ENCODE results near the gene ANKRD7. TPM values are rescaled to one million over a fixed set of nuclear protein-coding genes. Genes with fewer than 3 reads are reported as not detected.

Gene ANKRD7, protein sequence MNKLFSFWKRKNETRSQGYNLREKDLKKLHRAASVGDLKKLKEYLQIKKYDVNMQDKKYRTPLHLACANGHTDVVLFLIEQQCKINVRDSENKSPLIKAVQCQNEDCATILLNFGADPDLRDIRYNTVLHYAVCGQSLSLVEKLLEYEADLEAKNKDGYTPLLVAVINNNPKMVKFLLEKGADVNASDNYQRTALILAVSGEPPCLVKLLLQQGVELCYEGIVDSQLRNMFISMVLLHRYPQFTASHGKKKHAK
- total RNA-seq: 1 to 10 TPM in 1 of 4 donors, under 1 TPM in 1, not detected in 2; 0.27 to 1.4 TPM

DNA sequence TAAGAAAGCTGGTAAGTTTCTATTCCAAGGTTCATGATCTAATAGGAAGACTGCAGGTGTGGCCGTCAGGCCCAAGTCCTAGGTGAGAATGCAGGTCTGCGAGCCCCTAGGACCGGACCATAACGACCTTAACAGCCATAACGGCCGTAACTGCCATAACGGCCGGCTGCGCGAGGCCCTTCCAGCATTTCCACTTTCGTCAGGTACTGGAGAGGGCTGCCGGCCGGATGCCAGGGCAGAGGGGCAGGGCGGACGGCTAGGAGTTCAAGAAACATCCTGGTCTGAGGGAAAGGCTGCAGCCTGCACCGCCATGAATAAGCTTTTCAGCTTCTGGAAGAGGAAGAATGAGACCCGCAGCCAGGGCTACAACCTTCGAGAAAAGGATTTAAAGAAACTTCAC is at the start of gene ANKRD7:
TSS of gene ANKRD7 (plus strand) at position 184 of the 400 bp plus-strand sequence. CDS start at position 311, 127 bp downstream.
- intact Hi-C loops (cut with DNase I; ENCODE audit: low total_unique reads): no loop called here
- Histone ChIP-seq H3K36me3 (no peaks in the 10 kb centered on the region), H3K27me3 (no peaks in the 10 kb centered on the region), H3K4me1 (no peaks in the 10 kb centered on the region), H3K9me3 (no peaks in the 10 kb centered on the region), H3K4me3 (no peak within 1 kb of the TSS), H3K27ac (no peak within 1 kb of the TSS)
- DNase-seq: no peak
- TF ChIP-seq POLR2A (IDR thresholded peaks at IDR 0.05) (no peak), POLR2AphosphoS5 (IDR thresholded peaks at IDR 0.05) (no peak), EP300 (IDR thresholded peaks at IDR 0.05; ENCODE audit: low read depth) (no peak)
- TF ChIP-seq, protein P1, sequence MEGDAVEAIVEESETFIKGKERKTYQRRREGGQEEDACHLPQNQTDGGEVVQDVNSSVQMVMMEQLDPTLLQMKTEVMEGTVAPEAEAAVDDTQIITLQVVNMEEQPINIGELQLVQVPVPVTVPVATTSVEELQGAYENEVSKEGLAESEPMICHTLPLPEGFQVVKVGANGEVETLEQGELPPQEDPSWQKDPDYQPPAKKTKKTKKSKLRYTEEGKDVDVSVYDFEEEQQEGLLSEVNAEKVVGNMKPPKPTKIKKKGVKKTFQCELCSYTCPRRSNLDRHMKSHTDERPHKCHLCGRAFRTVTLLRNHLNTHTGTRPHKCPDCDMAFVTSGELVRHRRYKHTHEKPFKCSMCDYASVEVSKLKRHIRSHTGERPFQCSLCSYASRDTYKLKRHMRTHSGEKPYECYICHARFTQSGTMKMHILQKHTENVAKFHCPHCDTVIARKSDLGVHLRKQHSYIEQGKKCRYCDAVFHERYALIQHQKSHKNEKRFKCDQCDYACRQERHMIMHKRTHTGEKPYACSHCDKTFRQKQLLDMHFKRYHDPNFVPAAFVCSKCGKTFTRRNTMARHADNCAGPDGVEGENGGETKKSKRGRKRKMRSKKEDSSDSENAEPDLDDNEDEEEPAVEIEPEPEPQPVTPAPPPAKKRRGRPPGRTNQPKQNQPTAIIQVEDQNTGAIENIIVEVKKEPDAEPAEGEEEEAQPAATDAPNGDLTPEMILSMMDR (IDR thresholded peaks at IDR 0.05): no peak
- in situ Hi-C loops (cut with MboI; ENCODE audit: low pct_ligation_motif_present in 1 of 4, low pct_unique_long_range_greater_than_20kb in 1 of 4, low sequenced_read_pairs in 3 of 4): loop anchor here in 1 of 4 donors (25.0 kb wide), 1 partner anchor 1012 kb away; no protein-coding TSS in a partner anchor
- 91 to 94% methylated on average over 10 to 18 of the region's 18 CpGs for WGBS, 2 donors (ENCODE audit: low coverage in 1 of 2)

DNA sequence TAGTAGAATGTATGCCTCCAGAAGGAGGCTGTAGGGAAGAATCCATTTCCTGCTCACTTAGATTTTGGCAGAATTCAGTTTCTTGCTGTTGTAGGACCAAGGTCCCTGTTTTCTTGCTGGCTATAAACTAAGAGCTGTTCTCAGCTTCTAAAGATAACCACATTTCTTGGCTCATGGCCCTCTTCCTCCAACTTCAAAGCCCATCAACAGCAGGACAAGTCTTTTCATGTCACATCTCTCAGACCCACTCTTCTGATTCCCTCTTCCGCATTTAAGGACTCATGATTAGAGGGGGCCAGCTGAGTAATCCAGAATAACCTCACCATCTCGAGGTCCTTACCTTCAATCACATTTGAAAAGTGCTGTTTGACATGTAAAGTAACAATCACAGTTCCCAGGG is 48.8 kb upstream of the ANKRD7 start:
- TF ChIP-seq POLR2AphosphoS5 (IDR thresholded peaks at IDR 0.05): no peak
- TF ChIP-seq EP300 (IDR thresholded peaks at IDR 0.05; ENCODE audit: low read depth): no peak
- TF ChIP-seq POLR2A (IDR thresholded peaks at IDR 0.05): no peak
- TF ChIP-seq, protein P1 (IDR thresholded peaks at IDR 0.05): no peak
- Histone ChIP-seq H3K27ac (no peak overlapping the region), H3K4me3 (no peak overlapping the region), H3K27me3 (no peaks in the 10 kb centered on the region), H3K4me1 (no peaks in the 10 kb centered on the region), H3K36me3 (no peaks in the 10 kb centered on the region), H3K9me3 (no peaks in the 10 kb centered on the region)
- in situ Hi-C loops (cut with MboI; ENCODE audit: low pct_ligation_motif_present in 1 of 4, low pct_unique_long_range_greater_than_20kb in 1 of 4, low sequenced_read_pairs in 3 of 4) (loop anchor here in 1 of 4 donors (25.0 kb wide), 1 partner anchor 1213 kb away; the partner anchor contains the start of gene ST7), intact Hi-C loops (cut with DNase I; ENCODE audit: low total_unique reads) (no loop called here)
- no peak for DNase-seq
- WGBS, 2 donors (ENCODE audit: low coverage in 1 of 2): 50 to 75% methylated on average over 2 of the region's 2 CpGs

DNA sequence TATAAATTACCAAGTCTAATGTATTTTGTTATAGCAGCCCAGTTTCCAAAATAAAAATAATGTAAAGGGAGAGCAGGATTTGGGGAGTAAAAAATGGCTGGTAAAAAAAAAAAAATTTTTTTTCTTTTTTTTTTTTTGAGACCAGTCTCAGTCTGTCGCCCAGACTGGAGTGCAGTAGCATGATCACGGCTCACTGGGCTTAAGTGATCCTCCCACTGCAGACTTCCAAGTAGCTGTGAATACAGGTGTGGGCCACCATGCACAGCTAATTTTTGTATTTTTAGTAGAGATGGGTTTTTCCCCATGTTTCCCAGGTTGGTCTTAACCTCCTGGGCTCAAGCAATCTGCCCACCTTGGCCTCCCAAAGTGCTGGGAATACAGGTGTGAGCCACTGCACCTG is 45.3 kb upstream of the ANKRD7 start:
- intact Hi-C loops (cut with DNase I; ENCODE audit: low total_unique reads) (no loop called here), in situ Hi-C loops (cut with MboI; ENCODE audit: low pct_ligation_motif_present in 1 of 4, low pct_unique_long_range_greater_than_20kb in 1 of 4, low sequenced_read_pairs in 3 of 4) (loop anchor here in 1 of 4 donors (25.0 kb wide), 1 partner anchor 1217 kb away; the partner anchor contains the start of gene ST7)
- DNase-seq: no peak
- no peaks in the 10 kb centered on the region for H3K36me3 ChIP-seq
- H3K9me3 ChIP-seq: no peaks in the 10 kb centered on the region
- peaks cover 0 to 7% (median 3%) of the 10 kb centered on the region in 4 donors for H3K4me1 ChIP-seq
- H3K27me3 ChIP-seq: no peaks in the 10 kb centered on the region
- no peak overlapping the region for H3K4me3 ChIP-seq
- no peak for TF ChIP-seq EP300 (IDR thresholded peaks at IDR 0.05; ENCODE audit: low read depth)
- TF ChIP-seq POLR2A (IDR thresholded peaks at IDR 0.05): no peak
- TF ChIP-seq POLR2AphosphoS5 (IDR thresholded peaks at IDR 0.05): no peak
- TF ChIP-seq, protein P1 (IDR thresholded peaks at IDR 0.05): no peak
- H3K27ac ChIP-seq: no peak overlapping the region
- 44 to 89% methylated on average over 2 of the region's 2 CpGs for WGBS, 2 donors (ENCODE audit: low coverage in 1 of 2)

DNA sequence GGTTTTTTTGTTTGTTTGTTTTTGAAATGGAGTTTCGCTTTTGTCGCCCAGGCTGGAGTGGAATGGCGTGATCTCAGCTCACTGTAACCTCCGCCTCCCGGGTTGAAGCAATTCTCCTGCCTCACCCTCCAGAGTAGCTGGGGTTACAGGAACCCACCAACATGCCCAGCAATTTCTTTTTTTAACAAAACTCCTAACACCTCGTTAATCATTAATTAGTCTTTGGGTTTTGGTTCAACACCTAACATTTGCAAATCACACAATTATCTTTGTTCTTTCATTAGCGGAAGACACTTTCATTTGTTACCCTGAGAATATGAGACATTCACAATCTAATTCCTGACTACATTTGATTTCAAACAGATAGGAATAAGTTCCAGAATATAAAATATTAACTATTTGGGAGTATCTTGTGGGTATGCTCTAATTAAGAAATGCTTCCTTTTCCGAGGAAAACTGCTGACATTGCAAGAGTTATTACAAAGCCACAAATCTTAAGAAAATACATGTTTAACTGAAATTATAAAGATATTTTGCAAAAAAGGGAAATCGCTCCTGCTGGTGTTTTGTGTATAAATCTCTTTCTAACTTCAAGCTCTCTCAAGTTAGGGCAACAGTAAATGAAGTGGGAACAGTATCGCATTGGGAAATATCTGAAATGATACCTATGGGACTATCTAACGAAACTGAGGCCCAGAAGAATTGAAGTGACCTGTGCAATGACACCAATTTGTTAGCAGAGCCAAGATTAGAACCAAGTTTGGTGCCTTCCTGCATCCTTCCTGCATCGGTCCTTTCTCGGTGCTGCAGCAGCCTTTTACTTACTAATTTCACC is 41.7 kb upstream of the ANKRD7 start:
- intact Hi-C loops (cut with DNase I; ENCODE audit: low total_unique reads) (no loop called here), in situ Hi-C loops (cut with MboI; ENCODE audit: low pct_ligation_motif_present in 1 of 4, low pct_unique_long_range_greater_than_20kb in 1 of 4, low sequenced_read_pairs in 3 of 4) (loop anchor here in 1 of 4 donors (25.0 kb wide), 1 partner anchor 1221 kb away; the partner anchor contains the start of gene ST7)
- no peaks in the 10 kb centered on the region for H3K9me3 ChIP-seq
- no peaks in the 10 kb centered on the region for H3K36me3 ChIP-seq
- H3K4me3 ChIP-seq: peak overlapping the region; percentile 52 to 96 (median 80)
- DNase-seq: no peak
- H3K4me1 ChIP-seq: peaks cover 9 to 35% (median 18%) of the 10 kb centered on the region in 4 donors
- TF ChIP-seq EP300 (IDR thresholded peaks at IDR 0.05; ENCODE audit: low read depth) (no peak), POLR2A (IDR thresholded peaks at IDR 0.05) (no peak), POLR2AphosphoS5 (IDR thresholded peaks at IDR 0.05) (no peak)
- TF ChIP-seq, protein P1 (IDR thresholded peaks at IDR 0.05): no peak
- peak overlapping the region; percentile 91 to 96 (median 94) for H3K27ac ChIP-seq
- H3K27me3 ChIP-seq: no peaks in the 10 kb centered on the region
- 45 to 62% methylated on average over 10 to 13 of the region's 13 CpGs for WGBS, 2 donors (ENCODE audit: low coverage in 1 of 2)
